GM18867 (cell line): ENCODE data around the gene ABLIM2.
A peak's percentile ranks its signal among the peaks of the same experiment; 100 is the strongest.

Source experiments
- ATAC-seq: cut with Tn5 transposase; IDR thresholded peaks from one replicate; pipeline ENCODE4 v1.9.1; 2021; ENCODE audit warnings: mild to moderate bottlenecking, moderate library complexity; ENCODE audit not compliant: unreplicated experiment

Gene ABLIM2

GRCh38 chr4:7968262-7968896, 190.2 kb downstream of the ABLIM2 start:
- no peak for ATAC-seq

- ATAC-seq, result no peak
Measured at GRCh38 chr4:7967501-7968261, 190.9 kb downstream of the ABLIM2 start.

GRCh38 chr4:7967063-7967440, 191.6 kb downstream of the ABLIM2 start:
- ATAC-seq, result no peak

GRCh38 chr4:7966281-7967062, 192.1 kb downstream of the ABLIM2 start:
- no peak for ATAC-seq

- ATAC-seq, result no peak
Measured at GRCh38 chr4:7964890-7965662, 193.5 kb downstream of the ABLIM2 start.

- peak; percentile 40 for ATAC-seq
Measured at GRCh38 chr4:7964459-7964858, 194.2 kb downstream of the ABLIM2 start.

- ATAC-seq, result no peak
Measured at GRCh38 chr4:7963691-7964090, 194.9 kb downstream of the ABLIM2 start.

GRCh38 chr4:7962609-7963508, 195.8 kb downstream of the ABLIM2 start:
- no peak for ATAC-seq

DNA sequence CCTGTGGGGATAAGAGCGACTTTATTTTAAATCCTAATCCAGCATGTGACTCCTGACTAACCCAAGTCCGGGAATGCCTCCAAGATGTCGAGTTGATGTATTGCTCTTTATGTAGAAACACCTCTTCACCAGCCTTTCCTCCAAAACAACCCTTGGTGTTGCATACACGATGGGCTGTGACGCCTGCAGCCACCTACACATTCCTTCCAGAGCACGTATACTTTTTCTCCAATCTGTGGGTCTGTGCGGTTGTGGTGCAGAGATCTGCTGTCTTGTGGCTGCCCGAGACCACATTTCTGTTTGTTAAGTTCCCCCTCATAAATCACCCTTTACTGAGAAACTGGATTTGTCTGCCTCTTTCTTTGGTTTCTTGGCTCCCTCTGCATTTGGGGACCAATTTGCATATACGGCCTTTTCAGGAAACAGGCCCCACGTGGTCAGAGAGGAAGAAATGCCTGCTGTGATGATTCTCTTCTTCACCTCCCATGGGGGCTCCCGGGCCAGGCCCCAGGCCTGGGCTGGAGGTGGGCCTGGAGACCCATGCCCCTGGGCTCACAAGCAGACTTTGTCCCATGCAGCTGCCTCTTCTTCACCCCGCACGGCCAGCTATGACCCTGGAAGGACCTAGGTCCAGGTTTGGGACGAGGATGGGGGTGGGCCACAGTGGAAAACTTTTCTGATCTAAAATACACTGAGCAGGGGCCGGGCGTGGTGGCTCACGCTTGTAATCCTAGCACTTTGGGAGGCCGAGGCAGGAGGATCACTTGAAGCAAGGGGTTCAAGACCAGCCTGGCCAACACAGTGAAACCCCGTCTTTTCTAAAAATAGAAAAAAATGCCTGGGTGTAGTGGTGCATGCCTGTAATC, 197.6 kb downstream of the ABLIM2 start:
- ATAC-seq, result peak; percentile 50

DNA sequence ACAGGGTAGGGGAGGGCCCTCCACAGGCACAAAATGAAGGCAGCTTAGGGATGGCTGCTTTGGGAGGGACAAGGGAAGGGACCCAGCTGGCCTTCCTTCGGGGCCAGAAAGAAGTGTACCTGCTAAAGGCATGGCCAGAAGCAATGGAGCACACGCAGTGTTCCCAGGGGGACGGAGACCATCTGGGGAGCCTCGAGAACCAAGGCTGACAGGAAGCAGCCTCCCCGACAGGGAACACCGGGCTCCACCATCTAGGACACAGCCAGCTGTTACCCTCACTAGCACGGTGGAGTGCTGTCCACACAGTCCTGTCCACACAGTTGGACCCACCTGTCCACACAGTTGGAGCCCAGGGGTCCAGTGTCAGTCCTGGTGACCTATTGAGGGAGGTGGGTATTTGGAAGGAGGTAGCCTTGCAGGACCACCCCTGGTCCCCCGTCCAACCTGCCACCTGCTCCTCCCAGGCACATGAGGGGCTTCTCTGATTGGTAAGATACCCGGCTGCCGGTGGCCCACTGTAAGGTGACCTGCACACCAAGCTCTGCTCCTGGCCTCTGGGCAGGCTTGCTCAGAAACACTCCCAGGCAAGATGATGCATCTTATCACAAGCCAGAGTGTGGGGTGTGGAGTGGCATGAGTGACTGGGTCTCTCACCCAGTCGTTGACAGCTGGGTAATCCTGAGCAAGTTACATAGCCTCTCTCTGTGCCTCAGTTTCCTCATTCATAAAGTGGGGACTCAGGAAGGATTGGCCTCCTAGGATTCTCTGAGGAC, 198.4 kb downstream of the ABLIM2 start:
- ATAC-seq, result no peak

GRCh38 chr4:7959078-7959477, 199.5 kb downstream of the ABLIM2 start:
- ATAC-seq, result no peak

- ATAC-seq, result no peak
Measured at GRCh38 chr4:7956934-7957656, 201.5 kb downstream of the ABLIM2 start.

- no peak for ATAC-seq
Measured at GRCh38 chr4:7956270-7956808, 202.3 kb downstream of the ABLIM2 start.

DNA sequence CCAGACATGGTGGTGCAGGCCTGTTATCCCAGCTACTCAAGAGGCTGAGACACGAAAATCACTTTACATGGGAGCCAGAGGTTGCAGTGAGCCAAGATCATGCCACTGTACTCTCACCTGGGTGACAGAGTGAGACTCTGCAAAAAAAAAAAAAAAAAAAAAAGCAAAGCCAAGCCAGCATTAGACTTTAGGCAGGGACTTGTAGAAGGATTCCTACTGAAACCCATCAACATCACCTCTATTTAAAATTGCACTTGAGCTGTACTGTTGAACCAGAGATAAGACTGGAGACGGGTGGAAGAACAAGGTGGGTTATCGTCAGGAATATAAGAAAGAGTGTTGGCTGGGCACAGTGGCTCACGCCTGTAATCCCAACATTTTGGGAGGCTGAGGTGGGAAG, 203.2 kb downstream of the ABLIM2 start:
- no peak for ATAC-seq

DNA sequence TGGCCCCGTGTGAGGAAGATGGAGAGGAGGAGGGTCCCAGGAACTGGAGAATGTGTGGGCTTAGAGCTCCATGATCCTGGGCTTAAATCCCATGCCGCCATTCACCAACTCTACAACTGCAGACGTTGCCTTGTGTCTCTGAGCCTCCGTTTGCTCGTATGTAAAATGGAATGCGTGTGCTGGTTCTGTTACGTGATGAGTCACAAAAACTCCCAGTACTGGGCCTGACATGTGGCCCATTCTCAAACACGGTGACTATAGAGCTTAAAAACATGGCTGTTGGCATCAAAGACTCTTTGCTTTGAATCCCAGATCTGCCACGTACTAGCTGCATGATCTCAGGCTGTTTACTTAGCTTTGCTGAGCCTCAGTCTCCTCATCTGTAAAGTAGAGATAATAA, 206.0 kb downstream of the ABLIM2 start:
- ATAC-seq, result no peak

DNA sequence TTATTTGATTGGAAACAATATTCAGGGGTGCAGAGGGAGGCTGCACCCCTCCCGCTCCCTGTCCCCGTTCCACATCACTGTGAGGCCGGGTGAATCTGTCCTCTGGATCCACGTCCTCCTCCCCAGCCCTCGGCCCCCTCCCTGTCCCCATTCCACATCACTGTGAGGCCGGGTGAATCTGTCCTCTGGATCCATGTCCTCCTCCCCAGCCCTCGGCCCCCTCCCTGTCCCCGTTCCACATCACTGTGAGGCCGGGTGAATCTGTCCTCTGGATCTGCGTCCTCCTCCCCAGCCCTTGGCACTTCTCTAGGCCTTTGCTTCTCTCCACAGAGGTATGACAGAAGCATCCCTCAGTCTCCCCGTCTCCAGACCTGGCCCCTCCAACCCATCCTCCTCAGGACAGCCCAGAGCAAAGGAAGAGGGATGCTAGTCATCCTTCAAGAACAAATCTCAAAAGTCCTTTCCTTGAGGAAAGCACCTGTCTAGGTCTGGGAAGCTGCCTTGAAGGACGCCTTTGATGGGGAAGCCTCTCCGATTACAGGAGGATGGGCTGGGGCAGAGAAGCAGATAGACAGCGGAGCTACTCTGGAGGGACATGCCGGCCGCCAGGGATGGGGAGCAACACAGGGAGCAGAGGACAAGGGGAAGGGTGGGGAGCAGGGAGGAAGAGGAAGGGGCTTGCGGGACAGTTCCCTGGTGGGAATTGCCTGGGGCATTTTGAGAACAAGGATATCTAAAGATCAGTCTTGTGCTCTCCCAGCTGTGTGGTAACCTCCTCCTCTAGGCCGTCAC, 208.1 kb downstream of the ABLIM2 start:
- no peak for ATAC-seq

- ATAC-seq, result no peak
Measured at GRCh38 chr4:7949759-7950158, 208.9 kb downstream of the ABLIM2 start.
